OCI-M2 (cell line): Measurements from ENCODE around the gene RACGAP1.
A peak's percentile ranks its signal among the peaks of the same experiment; 100 is the strongest.

Experiments
- DNase-seq: peaks from one replicate; lab custom pipeline; 2025; ENCODE audit not compliant: unreplicated experiment; lab: John Stamatoyannopoulos, UW

RACGAP1 gene

GRCh38 chr12:50056639-50056976 lies 31.3 kb upstream of the RACGAP1 start:
- no peak for DNase-seq

GRCh38 chr12:50055831-50056638 lies 30.7 kb upstream of the RACGAP1 start:
- DNase-seq: peak; percentile 51

DNA sequence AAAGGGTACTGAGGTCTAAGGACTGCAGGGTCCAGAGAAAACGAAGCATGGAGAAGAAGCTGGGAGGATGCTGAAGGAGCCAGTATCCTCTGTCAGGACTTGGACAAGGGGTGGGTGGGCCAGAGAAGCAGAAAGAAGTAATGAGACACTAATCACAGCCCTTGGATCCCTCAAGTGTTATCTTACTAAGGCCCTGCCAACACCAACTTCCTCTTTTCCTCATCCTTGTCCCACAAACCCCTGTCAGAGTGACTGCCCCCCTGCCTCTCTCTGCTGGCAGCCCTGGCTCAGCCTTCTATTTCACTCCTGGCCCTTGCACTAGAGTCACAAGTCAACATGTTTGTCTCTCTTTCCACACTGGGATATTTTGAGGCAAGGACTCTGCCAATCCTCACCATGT lies 28.3 kb upstream of the RACGAP1 start:
- DNase-seq: no peak

DNA sequence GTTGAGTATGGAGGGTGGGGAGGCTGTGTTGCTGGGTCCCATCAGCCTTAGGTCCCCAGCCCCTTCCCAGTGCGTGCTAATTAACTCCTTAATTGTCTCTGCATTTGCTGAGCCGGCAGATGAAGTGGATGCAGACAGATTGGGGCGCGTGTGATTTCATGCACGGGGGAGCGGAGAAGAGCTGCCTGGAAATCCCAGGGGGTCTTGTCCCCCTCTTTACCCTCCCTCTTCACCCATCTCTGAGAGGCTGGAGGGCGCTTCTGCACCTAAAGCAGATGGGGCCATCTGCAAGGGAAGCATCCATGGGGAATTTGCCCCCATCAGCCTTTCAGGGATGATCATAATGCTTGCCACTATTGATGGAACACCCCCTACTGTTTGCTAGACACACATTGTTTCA lies 27.7 kb upstream of the RACGAP1 start:
- DNase-seq: no peak

- no peak for DNase-seq
Observed at GRCh38 chr12:50052544-50052943, 27.2 kb upstream of the RACGAP1 start.

- DNase-seq: no peak
Observed at GRCh38 chr12:50051101-50051806, 26.0 kb upstream of the RACGAP1 start.

DNA sequence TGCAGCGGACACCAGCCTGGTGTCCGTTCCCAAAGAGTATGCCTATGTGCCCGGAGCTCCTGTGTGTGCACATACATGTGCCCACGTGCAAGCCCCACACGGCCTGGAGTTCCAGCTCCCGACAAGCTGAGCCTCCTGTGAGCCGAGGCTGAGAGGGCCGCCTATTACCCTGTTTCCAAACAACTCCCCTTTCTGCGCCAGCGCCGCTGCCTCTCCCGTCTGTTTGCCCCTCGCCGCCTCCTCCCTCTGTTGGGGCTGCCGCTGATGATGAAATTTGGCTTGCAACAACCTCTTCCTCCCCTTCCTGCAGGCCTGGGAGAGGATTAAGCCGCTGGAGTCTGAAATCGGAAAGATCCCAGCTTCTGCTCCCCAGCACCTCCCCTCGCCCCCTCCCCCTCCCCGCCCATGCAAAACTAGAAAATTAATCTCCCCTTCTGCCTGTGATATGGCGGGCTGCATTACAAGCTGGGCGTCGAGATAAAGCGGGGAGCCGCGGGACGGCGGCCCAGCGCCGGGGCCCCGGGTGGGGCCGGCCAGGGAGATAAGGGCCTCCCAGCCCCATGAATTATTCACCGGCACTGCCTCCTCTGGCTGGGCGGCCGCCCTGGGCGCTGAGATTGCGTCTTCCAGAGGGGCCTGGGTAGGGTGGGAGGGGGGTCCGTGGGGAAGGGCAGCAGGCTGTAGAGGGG lies 25.3 kb upstream of the RACGAP1 start:
- DNase-seq: peak; percentile 30

DNA sequence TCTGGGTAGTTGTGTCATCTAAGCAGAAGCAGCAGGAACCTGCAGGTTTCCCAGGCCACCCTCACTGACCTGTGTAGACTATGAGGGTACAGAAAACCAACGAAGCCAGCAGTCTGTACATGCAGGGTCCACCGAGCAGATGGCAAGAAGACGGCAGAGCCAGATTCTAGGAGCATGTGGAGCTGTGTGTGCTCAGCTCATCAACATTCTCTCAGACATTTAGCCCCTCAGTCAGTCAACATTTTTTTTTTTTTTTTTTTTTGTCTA lies 24.8 kb upstream of the RACGAP1 start:
- DNase-seq: no peak

DNA sequence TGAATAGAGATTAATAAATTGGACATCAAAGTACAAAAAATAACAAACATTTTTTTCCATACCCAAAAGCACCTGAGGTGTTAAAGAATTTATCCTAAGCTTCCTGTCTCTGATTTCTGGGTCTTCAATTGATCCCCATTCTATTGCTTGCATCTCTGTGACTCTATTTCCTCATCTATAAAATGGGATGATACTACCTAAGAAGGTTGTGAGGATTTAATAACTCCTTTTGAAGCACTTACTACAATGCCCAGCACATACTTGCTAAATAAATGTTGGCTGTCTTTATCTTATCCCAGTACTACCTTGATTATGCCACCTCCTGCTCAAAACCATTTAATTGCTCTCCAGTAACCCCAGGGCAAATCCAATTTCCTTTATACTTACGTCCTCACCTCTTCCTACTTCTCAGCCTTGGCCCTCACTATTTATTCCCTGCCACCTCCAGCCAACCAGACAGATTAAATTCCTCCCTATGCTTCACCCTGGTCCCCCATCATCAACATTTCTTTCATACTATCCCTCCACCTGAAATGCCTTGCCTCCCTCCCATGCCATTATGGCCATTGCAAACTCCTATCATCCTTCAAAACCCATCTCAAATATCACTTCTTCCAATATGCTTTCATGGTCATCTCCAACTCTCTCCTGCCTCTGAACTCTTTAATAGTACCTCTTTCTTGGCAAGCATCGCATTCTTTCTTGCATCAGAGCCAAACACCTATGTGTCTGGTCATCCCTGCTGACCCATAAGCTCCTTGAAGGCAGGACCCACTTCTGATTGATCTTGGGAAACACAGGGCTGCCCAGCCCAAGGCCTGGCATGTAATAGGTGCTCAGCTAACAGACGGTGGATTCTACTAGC lies 24.2 kb upstream of the RACGAP1 start:
- DNase-seq: no peak

GRCh38 chr12:50047693-50048250 lies 22.5 kb upstream of the RACGAP1 start:
- DNase-seq: peak; percentile 15

DNA sequence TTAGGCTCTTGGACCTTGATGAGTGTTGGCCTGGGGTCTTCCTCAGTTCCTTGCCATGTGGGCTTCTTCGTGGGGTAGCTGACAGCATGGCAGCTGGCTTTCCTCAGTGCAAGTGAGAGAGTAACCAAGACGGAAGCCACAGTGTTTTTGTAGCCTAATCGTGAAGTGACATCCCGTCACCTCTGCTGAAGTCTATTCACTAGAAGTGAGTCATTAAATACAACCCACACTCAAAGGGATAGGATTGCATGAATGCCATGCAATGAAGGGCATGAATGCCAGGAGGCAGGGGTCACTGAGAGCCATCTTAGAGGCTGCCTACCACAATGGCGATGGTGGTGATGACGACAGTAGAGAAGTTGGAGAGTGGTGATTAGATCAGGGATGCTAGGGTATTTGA lies 18.6 kb upstream of the RACGAP1 start:
- DNase-seq: no peak

DNA sequence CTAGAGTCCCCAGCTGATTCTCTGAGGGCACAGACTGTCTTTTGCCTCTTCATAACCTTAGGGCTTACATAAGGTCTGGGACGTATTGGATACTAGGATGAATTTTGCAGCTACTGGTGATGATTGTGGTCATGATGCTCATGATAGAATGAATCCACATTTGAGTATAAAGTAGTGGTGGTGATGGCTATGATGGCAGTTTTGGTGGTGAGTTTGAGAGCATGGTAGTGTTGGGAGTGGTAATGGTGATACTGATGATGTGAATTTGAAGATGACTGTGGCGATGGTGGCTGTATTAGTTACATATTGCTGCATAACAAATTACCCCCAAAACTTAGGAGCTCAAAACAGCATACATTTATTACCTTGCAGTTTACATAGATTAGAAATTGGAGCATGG lies 18.0 kb upstream of the RACGAP1 start:
- DNase-seq: no peak

- DNase-seq: no peak
Observed at GRCh38 chr12:50042693-50043092, 17.4 kb upstream of the RACGAP1 start.

GRCh38 chr12:50041962-50042361 lies 16.7 kb upstream of the RACGAP1 start:
- DNase-seq: no peak

DNA sequence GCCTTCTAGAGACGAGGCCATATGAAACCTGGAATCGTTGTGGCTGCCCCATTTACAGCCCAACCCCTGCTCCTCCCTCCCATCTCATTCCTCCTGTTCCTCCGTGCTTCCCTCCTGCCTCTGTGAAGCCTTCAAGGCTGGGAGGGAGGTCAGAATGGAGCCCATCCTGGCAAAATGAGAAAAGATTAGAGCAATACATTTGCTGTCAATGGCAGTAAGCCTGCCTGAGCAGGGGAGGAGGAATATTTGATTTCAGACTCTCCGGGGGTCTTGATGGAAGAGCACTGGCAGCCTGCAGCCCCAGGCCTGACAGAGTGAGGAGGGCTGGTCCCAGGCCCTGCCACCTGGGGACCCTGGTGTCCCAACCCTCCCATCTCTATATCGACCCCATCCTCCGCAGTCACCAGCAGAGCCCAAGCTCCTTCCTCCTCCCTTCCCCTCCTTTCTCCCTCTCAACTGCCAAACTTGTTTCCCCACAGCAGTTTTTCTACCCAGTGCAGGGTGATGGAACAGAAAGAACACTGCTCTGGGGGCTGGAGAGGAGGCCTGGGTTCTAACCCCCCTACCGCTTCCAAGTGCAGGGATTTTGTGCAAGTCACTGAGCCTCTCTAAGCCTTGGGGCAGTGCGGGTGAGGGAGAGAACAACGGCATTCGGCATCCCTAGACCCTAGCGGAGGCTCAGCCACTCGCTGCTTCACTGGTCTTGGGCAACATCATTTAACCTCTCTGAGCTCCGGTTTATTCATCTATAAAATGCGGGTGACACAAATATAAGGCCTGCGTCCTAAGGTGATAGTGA lies 16.0 kb upstream of the RACGAP1 start:
- no peak for DNase-seq

DNA sequence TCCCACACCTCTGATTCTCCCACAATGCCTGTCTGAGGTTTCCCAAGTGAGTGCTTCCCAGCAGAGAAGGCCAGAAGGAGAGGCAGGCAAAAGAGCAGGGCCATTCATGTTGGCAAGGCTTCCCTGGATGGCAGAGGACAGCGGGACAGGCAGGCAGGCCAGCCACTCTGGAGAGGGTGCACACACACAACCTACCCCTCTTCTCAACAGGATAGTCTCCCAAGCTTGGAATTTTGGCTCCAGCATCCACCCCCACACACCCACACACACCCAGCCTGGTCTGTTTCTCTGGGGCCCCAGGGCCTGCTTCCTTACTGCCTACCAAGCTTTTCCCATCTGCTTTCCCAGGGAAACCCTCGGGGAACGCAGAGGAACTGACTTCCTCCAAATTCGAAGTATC lies 15.4 kb upstream of the RACGAP1 start:
- DNase-seq: no peak

GRCh38 chr12:50039151-50039835 lies 14.0 kb upstream of the RACGAP1 start:
- peak; percentile 38 for DNase-seq

DNA sequence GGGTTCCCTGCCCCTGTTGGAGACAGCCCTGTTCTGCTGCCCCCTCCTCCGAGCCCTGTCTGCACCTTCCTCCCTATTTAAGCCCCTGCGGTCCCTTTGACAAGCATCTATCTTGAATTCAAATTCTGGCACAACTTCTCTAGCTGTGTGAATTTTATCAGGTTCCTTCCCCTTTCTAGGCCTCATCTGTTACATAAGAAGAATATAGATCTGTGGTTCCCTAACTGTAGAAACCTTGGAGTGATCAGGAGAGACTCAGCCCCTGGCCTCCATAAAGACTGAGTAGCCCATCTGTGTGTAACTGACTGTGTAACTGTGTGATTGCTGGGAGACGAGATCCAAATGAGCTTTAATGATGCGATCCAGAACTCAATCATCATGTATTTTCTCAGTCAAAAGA lies 13.0 kb upstream of the RACGAP1 start:
- DNase-seq: no peak

GRCh38 chr12:50032854-50033581 lies 7.7 kb upstream of the RACGAP1 start:
- DNase-seq: no peak
